B cell (primary cell): ENCODE measurements around the gene MYRFL. TPM values are rescaled to one million over a fixed set of nuclear protein-coding genes. Genes with fewer than 3 reads are reported as not detected.

Experiments
- ATAC-seq: fragments of 200-7000 bp; cut with Tn5 transposase; one replicate; pipeline ENCODE4 v1.10.0; 2021; ENCODE audit warnings: low read depth, mild to moderate bottlenecking, moderate number of reproducible peaks, moderate library complexity
- CTCF ChIA-PET: fragments of 350-600 bp; sonication (Branson Sonifier 250); formaldehyde crosslinking; loops from one replicate; lab custom pipeline; 2021; ENCODE audit warnings: antibody characterized with exemption, inconsistent platforms; lab: Charles Lee
- POLR2A ChIA-PET: fragments of 350-600 bp; sonication (Branson Sonifier 250); formaldehyde crosslinking; loops from one replicate; lab custom pipeline; 2021; ENCODE audit warnings: antibody characterized with exemption; lab: Charles Lee
- DNase-seq: peaks from one replicate; pipeline ENCODE4 v3.0.0; 2013
- H2AFZ ChIP-seq: 2 replicates; pipeline ENCODE4 v1.6.1; 2012; ENCODE audit warnings: mild to moderate bottlenecking, low read depth, low read length; ENCODE audit not compliant: insufficient read depth, poor library complexity, severe bottlenecking
- H3K27ac ChIP-seq, 2 donors: 1 replicate in 1 of 2; 2 replicates in 1 of 2; pipeline ENCODE4 v1.5.1; 2012 to 2013; ENCODE audit warnings: low read length in 2 of 2, mild to moderate bottlenecking in 2 of 2, moderate library complexity in 1 of 2
- H3K27me3 ChIP-seq, 4 experiments: fragments of 200-600 bp in 1 of 4; sonication (generic) in 1 of 4; replicated peaks in 1 of 4; 1 replicate in 2 of 4; 2 replicates in 2 of 4; pipeline versions ENCODE4 v1.6.1 to v1.7.0; 2013 to 2016; ENCODE audit warnings: low read length in 3 of 4, mild to moderate bottlenecking in 2 of 4, mixed read lengths in 1 of 4, moderate library complexity in 1 of 4; ENCODE audit not compliant: insufficient read depth in 4 of 4, control insufficient read depth in 3 of 4; ENCODE audit errors: control extremely low read depth in 1 of 4
- H3K36me3 ChIP-seq, 2 experiments: replicated peaks in 1 of 2; 1 replicate in 1 of 2; 2 replicates in 1 of 2; pipeline versions ENCODE4 v1.6.1 to v1.7.1; 2013; ENCODE audit warnings: low read length in 1 of 2; ENCODE audit not compliant: insufficient read depth in 2 of 2, control insufficient read depth in 1 of 2; ENCODE audit errors: control extremely low read depth in 1 of 2, extremely low read depth in 1 of 2
- H3K4me1 ChIP-seq, 2 donors: fragments of 200-600 bp in 1 of 2; sonication (generic) in 1 of 2; 1 replicate in 1 of 2; 2 replicates in 1 of 2; pipeline versions ENCODE4 v1.5.1 to v1.6.1; 2013 to 2017; ENCODE audit warnings: low read length in 2 of 2; ENCODE audit not compliant: control insufficient read depth in 2 of 2, insufficient read depth in 2 of 2
- H3K4me2 ChIP-seq: replicated peaks from 2 replicates; pipeline ENCODE3; 2012; ENCODE audit warnings: mild to moderate bottlenecking, low read depth, low read length; ENCODE audit not compliant: poor library complexity, severe bottlenecking
- H3K4me3 ChIP-seq, 5 experiments: fragments of 200-600 bp in 1 of 5; sonication (generic) in 1 of 5; 1 replicate in 3 of 5; 2 replicates in 2 of 5; pipeline versions ENCODE4 v1.5.1 to v1.7.0; 2011 to 2016; ENCODE audit warnings: low read length in 4 of 5, mild to moderate bottlenecking in 4 of 5, low read depth in 2 of 5, control low read depth in 1 of 5, moderate library complexity in 1 of 5; ENCODE audit not compliant: insufficient read depth in 1 of 5; ENCODE audit errors: control extremely low read depth in 1 of 5, extremely low read depth in 1 of 5
- H3K79me2 ChIP-seq: fragments of 200-600 bp; sonication (generic); one replicate; pipeline ENCODE4 v1.6.0; 2016; ENCODE audit warnings: low read length; ENCODE audit not compliant: control insufficient read depth, insufficient read depth
- H3K9ac ChIP-seq: fragments of 200-600 bp; sonication (generic); 2 replicates; pipeline ENCODE4 v1.6.1; 2017; ENCODE audit warnings: mild to moderate bottlenecking, low read length, moderate library complexity
- H3K9me3 ChIP-seq, 3 donors: one replicate each; pipeline versions ENCODE4 v1.6.1 to v1.7.1; 2013; ENCODE audit warnings: low read length in 2 of 3; ENCODE audit not compliant: control insufficient read depth in 2 of 3, insufficient read depth in 1 of 3; ENCODE audit errors: control extremely low read depth in 1 of 3
- H4K20me1 ChIP-seq: 2 replicates; pipeline ENCODE4 v1.6.0; 2012; ENCODE audit warnings: mild to moderate bottlenecking, low read length; ENCODE audit not compliant: insufficient read depth, control insufficient read depth, poor library complexity, severe bottlenecking
- H3K27ac Mint-ChIP-seq: one replicate; pipeline ENCODE4 v1.8.0; 2021; ENCODE audit warnings: mixed read lengths
- H3K27me3 Mint-ChIP-seq: one replicate; pipeline ENCODE4 v1.8.0; 2021; ENCODE audit warnings: mixed read lengths
- H3K4me1 Mint-ChIP-seq: one replicate; pipeline ENCODE4 v1.8.0; 2021; ENCODE audit warnings: mixed read lengths
- H3K4me3 Mint-ChIP-seq: one replicate; pipeline ENCODE4 v1.8.0; 2021; ENCODE audit warnings: mixed read lengths
- H3K9me3 Mint-ChIP-seq: one replicate; pipeline ENCODE4 v1.8.0; 2022; ENCODE audit warnings: mixed read lengths; ENCODE audit not compliant: insufficient read depth
- EZH2 ChIP-seq: IDR thresholded peaks from 2 replicates; pipeline ENCODE4 v1.6.1; 2012; ENCODE audit warnings: borderline replicate concordance, low read depth, mild to moderate bottlenecking, moderate library complexity, low read length; ENCODE audit not compliant: insufficient read depth, poor library complexity, severe bottlenecking
- WGBS: methylation state at CpG from one replicate; pipeline ENCODE4 v1.1.5; 2013; ENCODE audit warnings: missing lambda C conversion rate; ENCODE audit not compliant: insufficient coverage; 5-methylcytosine and 5-hydroxymethylcytosine counted together
- intact Hi-C: fragments of 100-400 bp; cut with micrococcal nuclease; formaldehyde crosslinking; loops from one replicate; pipeline ENCODE4 v1.10.0; 2022
- polyA plus RNA-seq: library from polyadenylated mRNA; depleted of rRNA; stranded (reverse); fragments of >200 nt; gene quantifications from 2 replicates; pipeline ENCODE4 v1.2.3, GENCODE V29; 2012
- total RNA-seq, 2 donors: library from RNA; stranded (reverse); fragments of 120-200 nt in 1 of 2; gene quantifications; 1 replicate in 1 of 2; 2 replicates in 1 of 2; pipeline versions ENCODE4 v1.2.3 to v1.2.4, GENCODE V29; 2013 to 2022
- TF ChIP-seq, protein P1 (sequence below): fragments of 200-600 bp; IDR thresholded peaks from one replicate; pipeline ENCODE4 v1.8.0; 2022; ENCODE audit warnings: antibody characterized with exemption, mild to moderate bottlenecking

MYRFL gene
- total and polyA plus RNA-seq, 2 donors (not counting 1 experiment from before 2014, with no cell fraction given) = 0.28 TPM; not detected in 1

DNA sequence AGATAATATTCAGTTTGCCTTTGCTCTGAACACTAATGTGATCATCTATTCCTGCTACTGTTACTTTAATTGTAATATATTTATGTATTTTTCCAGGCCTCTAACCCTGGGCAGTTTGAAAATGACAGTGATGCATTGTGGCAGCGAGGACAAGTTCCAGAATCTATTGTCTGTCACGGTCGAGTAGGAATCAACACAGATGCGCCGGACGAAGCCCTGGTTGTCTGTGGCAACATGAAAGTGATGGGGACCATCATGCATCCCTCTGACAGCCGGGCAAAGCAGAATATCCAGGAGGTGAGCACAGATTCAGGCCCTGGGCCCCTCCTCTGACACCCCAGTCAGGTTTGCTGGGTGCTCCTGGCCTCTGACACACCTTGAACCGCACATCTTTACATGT, 78.5 kb downstream of the MYRFL start:
- no peak overlapping the region for H3K4me3 Mint-ChIP-seq
- no peaks in the 10 kb centered on the region for H3K36me3 ChIP-seq
- TF ChIP-seq, protein P1, sequence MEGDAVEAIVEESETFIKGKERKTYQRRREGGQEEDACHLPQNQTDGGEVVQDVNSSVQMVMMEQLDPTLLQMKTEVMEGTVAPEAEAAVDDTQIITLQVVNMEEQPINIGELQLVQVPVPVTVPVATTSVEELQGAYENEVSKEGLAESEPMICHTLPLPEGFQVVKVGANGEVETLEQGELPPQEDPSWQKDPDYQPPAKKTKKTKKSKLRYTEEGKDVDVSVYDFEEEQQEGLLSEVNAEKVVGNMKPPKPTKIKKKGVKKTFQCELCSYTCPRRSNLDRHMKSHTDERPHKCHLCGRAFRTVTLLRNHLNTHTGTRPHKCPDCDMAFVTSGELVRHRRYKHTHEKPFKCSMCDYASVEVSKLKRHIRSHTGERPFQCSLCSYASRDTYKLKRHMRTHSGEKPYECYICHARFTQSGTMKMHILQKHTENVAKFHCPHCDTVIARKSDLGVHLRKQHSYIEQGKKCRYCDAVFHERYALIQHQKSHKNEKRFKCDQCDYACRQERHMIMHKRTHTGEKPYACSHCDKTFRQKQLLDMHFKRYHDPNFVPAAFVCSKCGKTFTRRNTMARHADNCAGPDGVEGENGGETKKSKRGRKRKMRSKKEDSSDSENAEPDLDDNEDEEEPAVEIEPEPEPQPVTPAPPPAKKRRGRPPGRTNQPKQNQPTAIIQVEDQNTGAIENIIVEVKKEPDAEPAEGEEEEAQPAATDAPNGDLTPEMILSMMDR = no peak
- no peak for TF ChIP-seq EZH2
- H4K20me1 ChIP-seq = no peaks in the 10 kb centered on the region
- no peaks in the 10 kb centered on the region for H3K79me2 ChIP-seq
- H2AFZ ChIP-seq = no peak overlapping the region
- H3K27me3 Mint-ChIP-seq = no peaks in the 10 kb centered on the region
- H3K4me3 ChIP-seq = no peak overlapping the region
- peaks cover 14% of the 10 kb centered on the region for H3K4me1 Mint-ChIP-seq
- intact Hi-C loops = no loop called here
- H3K9me3 Mint-ChIP-seq = no peaks in the 10 kb centered on the region
- H3K9me3 ChIP-seq = no peaks in the 10 kb centered on the region
- H3K4me2 ChIP-seq = no peak overlapping the region
- 91% methylated on average over 7 of the region's 8 CpGs for WGBS
- no peak overlapping the region for H3K9ac ChIP-seq
- DNase-seq (no peak), ATAC-seq (no peak)
- H3K27ac ChIP-seq = no peak overlapping the region
- ChIA-PET CTCF (interaction anchor here (0.7 to 8.1 kb wide), 3 partner anchors 61 to 826 kb away, joined by 3 to 117 read pairs (median 5); no protein-coding TSS in a partner anchor), POLR2A (no interaction called here)
- H3K4me1 ChIP-seq = peaks cover 8 to 32% of the 10 kb centered on the region in 2 donors
- no peaks in the 10 kb centered on the region for H3K27me3 ChIP-seq
- H3K27ac Mint-ChIP-seq = no peak overlapping the region

DNA sequence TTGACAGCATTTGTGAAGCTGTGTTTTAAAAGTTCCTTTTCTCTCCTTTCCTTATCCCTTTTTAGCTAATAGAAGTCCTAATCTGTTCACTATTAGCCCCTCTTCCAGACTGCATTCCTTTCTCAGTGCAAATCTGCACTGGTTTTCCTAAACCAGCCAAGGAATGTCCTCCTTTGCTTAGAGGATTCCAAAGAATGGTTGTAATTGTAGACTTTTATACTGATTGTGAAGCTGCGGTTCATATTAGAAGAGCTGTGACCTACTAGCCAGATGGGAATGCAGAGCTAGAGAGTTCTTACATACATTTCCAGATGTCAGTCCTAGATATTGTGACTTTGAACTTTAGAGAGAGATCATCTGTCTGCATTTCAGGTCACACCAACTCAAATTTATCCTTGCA, 79.8 kb downstream of the MYRFL start:
- CTCF ChIA-PET = interaction anchor here (0.8 to 8.1 kb wide), 6 partner anchors 25 to 824 kb away, joined by 4 to 117 read pairs (median 6); no protein-coding TSS in a partner anchor
- Mint-ChIP-seq H3K27me3 (no peaks in the 10 kb centered on the region), H3K4me3 (no peak overlapping the region), H3K27ac (no peak overlapping the region), H3K9me3 (no peaks in the 10 kb centered on the region), H3K4me1 (peaks cover 14% of the 10 kb centered on the region)
- WGBS = no CpG with 5 or more reads among the region's 1 CpG
- H3K4me2 ChIP-seq = no peak overlapping the region
- no peaks in the 10 kb centered on the region for H4K20me1 ChIP-seq
- H3K27me3 ChIP-seq = no peaks in the 10 kb centered on the region
- H3K4me3 ChIP-seq = no peak overlapping the region
- TF ChIP-seq, protein P1 = no peak
- no peak for TF ChIP-seq EZH2
- ATAC-seq (no peak), DNase-seq (no peak)
- H3K4me1 ChIP-seq = peaks cover 8 to 36% of the 10 kb centered on the region in 2 donors
- H3K9ac ChIP-seq = no peak overlapping the region
- intact Hi-C loops = loop anchor here (1.0 kb wide), 1 partner anchor 673 kb away; no protein-coding TSS in a partner anchor
- H3K79me2 ChIP-seq = no peaks in the 10 kb centered on the region
- H3K9me3 ChIP-seq = no peaks in the 10 kb centered on the region
- no peak overlapping the region for H3K27ac ChIP-seq
- H3K36me3 ChIP-seq = no peaks in the 10 kb centered on the region
- H2AFZ ChIP-seq = no peak overlapping the region
- POLR2A ChIA-PET = no interaction called here
